K562 (cell line): ENCODE measurements around the gene ZNF48. TPM values are rescaled to one million over a fixed set of nuclear protein-coding genes. Genes with fewer than 3 reads are reported as not detected.
A peak's percentile ranks its signal among the peaks of the same experiment; 100 is the strongest.

Experiments
- ADNP ChIP-seq: fragments of 200-800 bp; sonication (Bioruptor generic); IDR thresholded peaks from 2 replicates; pipeline ENCODE4 v1.6.1; 2016; ENCODE audit warnings: missing genetic modification characterization, missing compliant biosample characterization
- BRD9 ChIP-seq: fragments of 450-650 bp; IDR thresholded peaks from 2 replicates; pipeline ENCODE4 v1.6.1; 2018; ENCODE audit warnings: low read depth; ENCODE audit not compliant: partially characterized antibody
- CEBPZ ChIP-seq: fragments of 150-350 bp; IDR thresholded peaks from 2 replicates; pipeline ENCODE4 v1.6.1; 2014; ENCODE audit warnings: low read depth, mild to moderate bottlenecking, low read length, borderline replicate concordance
- CREB1 ChIP-seq, 2 experiments: sonication (generic) in 1 of 2; formaldehyde crosslinking in 1 of 2; IDR thresholded peaks; 2 replicates each; pipeline versions ENCODE4 v1.6.1 to v1.8.0; 2012 to 2022; ENCODE audit warnings: inconsistent platforms in 1 of 2, mild to moderate bottlenecking in 1 of 2, missing genetic modification reagents in 1 of 2, moderate library complexity in 1 of 2
- FOS ChIP-seq: IDR thresholded peaks from 3 replicates; pipeline ENCODE4 v1.6.1; 2011; ENCODE audit not compliant: insufficient read length; ENCODE audit errors: extremely low read depth
- FOXP1 ChIP-seq: sonication (generic); formaldehyde crosslinking; IDR thresholded peaks from 2 replicates; pipeline ENCODE4 v1.8.0; 2022; ENCODE audit warnings: mild to moderate bottlenecking, missing genetic modification reagents
- HMGN3 ChIP-seq: IDR thresholded peaks from 2 replicates; pipeline ENCODE4 v1.6.1; 2011; ENCODE audit warnings: borderline replicate concordance, low read depth, mild to moderate bottlenecking, mixed read lengths, low read length; ENCODE audit not compliant: insufficient read length; ENCODE audit errors: extremely low read depth
- LEF1 ChIP-seq: fragments of 450-650 bp; IDR thresholded peaks from 2 replicates; pipeline ENCODE4 v1.6.1; 2016; ENCODE audit warnings: mild to moderate bottlenecking
- NCOR1 ChIP-seq: fragments of 450-650 bp; IDR thresholded peaks from 2 replicates; pipeline ENCODE4 v1.6.1; 2016; ENCODE audit warnings: mild to moderate bottlenecking, moderate library complexity
- PATZ1 ChIP-seq: fragments of 250-450 bp; sonication (Bioruptor Pico); IDR thresholded peaks from 2 replicates; pipeline ENCODE4 v1.5.0; 2020; ENCODE audit warnings: mild to moderate bottlenecking, borderline replicate concordance
- PREB ChIP-seq: sonication (generic); formaldehyde crosslinking; IDR thresholded peaks from 2 replicates; pipeline ENCODE4 v1.8.1; 2023; ENCODE audit warnings: mild to moderate bottlenecking, missing genetic modification reagents
- RBM25 ChIP-seq: fragments of 200-400 bp; formaldehyde crosslinking; IDR thresholded peaks from 2 replicates; pipeline ENCODE4 v1.6.1; 2018; ENCODE audit warnings: low read length, low read depth, moderate library complexity; ENCODE audit not compliant: severe bottlenecking
- SRSF1 ChIP-seq: fragments of 200-400 bp; formaldehyde crosslinking; IDR thresholded peaks from 2 replicates; pipeline ENCODE4 v1.6.1; 2017; ENCODE audit warnings: mild to moderate bottlenecking, low read depth, low read length, moderate library complexity
- TARDBP ChIP-seq: fragments of 450-650 bp; IDR thresholded peaks from 2 replicates; pipeline ENCODE4 v1.6.1; 2016
- TFE3 ChIP-seq: fragments of 450-650 bp; formaldehyde crosslinking; IDR thresholded peaks from 2 replicates; pipeline ENCODE4 v1.4.0; 2020; ENCODE audit warnings: mild to moderate bottlenecking, mixed read lengths
- USF2 ChIP-seq: sonication (generic); formaldehyde crosslinking; IDR thresholded peaks from 2 replicates; pipeline ENCODE4 v1.5.0; 2020; ENCODE audit warnings: missing genetic modification reagents
- ZBTB1 ChIP-seq: sonication (generic); formaldehyde crosslinking; IDR thresholded peaks from 2 replicates; pipeline ENCODE4 v1.8.1; 2023; ENCODE audit warnings: missing genetic modification reagents, low read depth, mild to moderate bottlenecking, borderline replicate concordance
- ZSCAN29 ChIP-seq: fragments of 450-650 bp; IDR thresholded peaks from 2 replicates; pipeline ENCODE4 v1.6.1; 2017
- polyA plus RNA-seq, 8 experiments: library from polyadenylated mRNA; depleted of rRNA in 4 of 8; stranded (reverse) in 5 of 8; unstranded in 3 of 8; fragments of >200 nt; fragmentation: Nextera tagmentation in 2 of 8; fragmentation: Illumina TruSeq in 1 of 8; extraction: Ambion mirVana in 2 of 8; extraction: Trizol in 1 of 8; gene quantifications; 2 replicates each; pipeline versions ENCODE4 v1.2.1 to v1.2.3, GENCODE V29; 2011 to 2014; ENCODE audit warnings: inconsistent platforms in 1 of 8, missing spikeins in 1 of 8
- total RNA-seq, 7 experiments: library from RNA; depleted of rRNA in 6 of 7; stranded (reverse); fragments of >200 nt in 6 of 7; fragmentation: Illumina TruSeq in 2 of 7; extraction: Trizol in 2 of 7; gene quantifications; 2 replicates each; pipeline versions ENCODE4 v1.2.1 to v1.2.3, GENCODE V29; 2011 to 2021; ENCODE audit warnings: low replicate concordance in 1 of 7

The ZNF48 gene
- total and polyA plus RNA-seq, 9 of the 15 experiments (the other 6 are each of a cell fraction or from before 2014, with no cell fraction given): 0.38 to 11.6 (median 4.7) TPM

- TF ChIP-seq PREB (CRISPR knock-in tag) (no peak), TFE3 (CRISPR knock-in tag) (peak; percentile 97), TARDBP (no peak), ZSCAN29 (0 out of 2 replicates have a peak, but pooled peaks have one; percentile 61), RBM25 (peak; percentile 81), SRSF1 (no peak), LEF1 (peak; percentile 70; the same call in 1 of the 2 replicates), ADNP (tag) (no peak), FOS (peak; percentile 90), ZBTB1 (no peak), FOXP1 (CRISPR knock-in tag) (no peak), PATZ1 (CRISPR knock-in tag) (no peak), HMGN3 (peak; percentile 82), NCOR1 (no peak; the same call in 1 of the 2 replicates), CEBPZ (0 out of 2 replicates have a peak, but pooled peaks have one; percentile 33), USF2 (peak; percentile 87), CREB1 (IDR thresholded peaks at IDR 0.05) (peak; percentile 47; the same call in 1 of the 2 replicates), CREB1 (CRISPR knock-in tag; IDR thresholded peaks at IDR 0.05) (peak; percentile 66), BRD9 (peak; percentile 60)
These were observed 50.4 kb downstream of the ZNF48 start, which contains the start of gene SEPHS2 (continued) for GRCh38 chr16:30445408-30446202.
